Measurements from ENCODE around the gene CAPZA2.
"Not testable (repeated sequence)": the region's sequence is repeated elsewhere in the genome, so short reads cannot be mapped to it uniquely, and the experiment has no call there.

CAPZA2 gene

DNA sequence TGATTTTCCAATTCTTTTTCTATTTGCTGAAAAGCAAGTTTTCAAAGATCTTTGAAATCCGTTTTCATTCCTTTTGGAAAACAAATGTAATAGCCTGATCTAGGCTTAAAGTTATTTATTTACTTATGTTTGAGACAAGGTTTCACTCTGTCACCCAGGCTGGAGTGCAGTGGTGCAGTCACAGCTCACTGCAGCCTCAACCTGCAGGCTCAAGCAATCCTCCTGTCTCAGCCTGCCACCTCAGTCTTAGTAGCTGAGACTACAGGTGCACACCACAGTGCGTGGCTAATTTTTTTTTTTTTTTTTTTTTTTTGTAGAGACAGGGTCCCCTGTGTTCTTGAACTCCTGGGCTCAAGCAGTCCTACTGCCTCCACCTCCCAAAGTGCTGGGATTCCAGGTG lies 95.5 kb downstream of the CAPZA2 start:
- TF ChIP-seq, protein P1, sequence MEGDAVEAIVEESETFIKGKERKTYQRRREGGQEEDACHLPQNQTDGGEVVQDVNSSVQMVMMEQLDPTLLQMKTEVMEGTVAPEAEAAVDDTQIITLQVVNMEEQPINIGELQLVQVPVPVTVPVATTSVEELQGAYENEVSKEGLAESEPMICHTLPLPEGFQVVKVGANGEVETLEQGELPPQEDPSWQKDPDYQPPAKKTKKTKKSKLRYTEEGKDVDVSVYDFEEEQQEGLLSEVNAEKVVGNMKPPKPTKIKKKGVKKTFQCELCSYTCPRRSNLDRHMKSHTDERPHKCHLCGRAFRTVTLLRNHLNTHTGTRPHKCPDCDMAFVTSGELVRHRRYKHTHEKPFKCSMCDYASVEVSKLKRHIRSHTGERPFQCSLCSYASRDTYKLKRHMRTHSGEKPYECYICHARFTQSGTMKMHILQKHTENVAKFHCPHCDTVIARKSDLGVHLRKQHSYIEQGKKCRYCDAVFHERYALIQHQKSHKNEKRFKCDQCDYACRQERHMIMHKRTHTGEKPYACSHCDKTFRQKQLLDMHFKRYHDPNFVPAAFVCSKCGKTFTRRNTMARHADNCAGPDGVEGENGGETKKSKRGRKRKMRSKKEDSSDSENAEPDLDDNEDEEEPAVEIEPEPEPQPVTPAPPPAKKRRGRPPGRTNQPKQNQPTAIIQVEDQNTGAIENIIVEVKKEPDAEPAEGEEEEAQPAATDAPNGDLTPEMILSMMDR (IDR thresholded peaks at IDR 0.05; ENCODE audit: low read length) = no peak
- TF ChIP-seq EZH2 (IDR thresholded peaks at IDR 0.05; ENCODE audit: borderline replicate concordance, low read length) = no peak
- Histone ChIP-seq H3K9ac (ENCODE audit: low read length) (no peak overlapping the region), H3K4me1 (ENCODE audit: insufficient read depth, low read length, severe bottlenecking) (peaks cover 12% of the 10 kb centered on the region), H3K9me2 (ENCODE audit: low read depth, low read length) (no peaks in the 10 kb centered on the region), H3K27me3 (ENCODE audit: insufficient read depth, low read length) (no peaks in the 10 kb centered on the region), H3K36me3 (ENCODE audit: insufficient read depth, low read length) (no peaks in the 10 kb centered on the region), H2AFZ (ENCODE audit: low read length) (no peak overlapping the region), H3K4me2 (ENCODE audit: low read length) (no peak overlapping the region), H3K27ac (ENCODE audit: low read depth, low read length, poor library complexity, severe bottlenecking) (no peak overlapping the region), H3K79me2 (ENCODE audit: insufficient read depth, low read length) (no peaks in the 10 kb centered on the region), H3K4me3 (ENCODE audit: low read depth, low read length, poor library complexity, severe bottlenecking) (no peak overlapping the region), H3F3A (ENCODE audit: insufficient read depth, low read length) (no peaks in the 10 kb centered on the region), H4K20me1 (ENCODE audit: insufficient read depth, low read length) (no peaks in the 10 kb centered on the region), H3K9me3 (ENCODE audit: low read length) (no peaks in the 10 kb centered on the region)

DNA sequence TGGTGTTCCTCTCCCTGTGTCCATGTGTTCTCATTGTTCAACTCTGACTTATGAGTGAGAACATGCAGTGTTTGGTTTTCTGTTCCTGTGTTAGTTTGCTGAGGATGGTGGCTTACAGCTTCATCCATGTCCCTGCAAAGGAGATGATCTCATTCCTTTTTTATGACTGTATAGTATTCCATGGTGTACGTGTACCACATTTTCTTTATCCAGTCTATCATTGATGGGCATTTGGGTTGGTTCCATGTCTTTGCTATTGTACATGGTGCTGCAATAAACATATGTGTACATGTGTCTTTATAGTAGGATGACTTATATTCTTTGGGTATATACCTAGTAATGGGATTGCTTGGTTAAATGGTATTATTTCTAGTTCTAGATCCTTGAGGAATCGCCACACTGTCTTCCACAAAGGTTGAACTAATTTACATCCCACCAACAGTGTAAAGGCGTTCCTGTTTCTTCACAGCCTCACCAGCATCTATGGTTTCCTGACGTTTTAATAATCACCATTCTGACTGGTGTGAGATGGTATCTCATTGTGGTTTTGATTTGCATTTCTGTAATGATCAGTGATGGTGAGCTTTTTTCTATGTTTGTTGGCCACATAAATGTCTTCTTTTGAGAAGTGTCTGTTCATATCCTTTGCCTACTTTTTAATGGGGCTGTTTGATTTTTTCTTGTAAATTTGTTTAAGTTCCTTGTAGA lies 99.7 kb downstream of the CAPZA2 start:
- not testable (repeated sequence) for H2AFZ ChIP-seq (ENCODE audit: low read length); H3K4me3 ChIP-seq (ENCODE audit: low read depth, low read length, poor library complexity, severe bottlenecking); H3K9ac ChIP-seq (ENCODE audit: low read length); H4K20me1 ChIP-seq (ENCODE audit: insufficient read depth, low read length); H3K27me3 ChIP-seq (ENCODE audit: insufficient read depth, low read length); H3K36me3 ChIP-seq (ENCODE audit: insufficient read depth, low read length); H3K9me2 ChIP-seq (ENCODE audit: low read depth, low read length); H3F3A ChIP-seq (ENCODE audit: insufficient read depth, low read length); H3K27ac ChIP-seq (ENCODE audit: low read depth, low read length, poor library complexity, severe bottlenecking); H3K9me3 ChIP-seq (ENCODE audit: low read length); H3K4me1 ChIP-seq (ENCODE audit: insufficient read depth, low read length, severe bottlenecking); H3K4me2 ChIP-seq (ENCODE audit: low read length); H3K79me2 ChIP-seq (ENCODE audit: insufficient read depth, low read length)

DNA sequence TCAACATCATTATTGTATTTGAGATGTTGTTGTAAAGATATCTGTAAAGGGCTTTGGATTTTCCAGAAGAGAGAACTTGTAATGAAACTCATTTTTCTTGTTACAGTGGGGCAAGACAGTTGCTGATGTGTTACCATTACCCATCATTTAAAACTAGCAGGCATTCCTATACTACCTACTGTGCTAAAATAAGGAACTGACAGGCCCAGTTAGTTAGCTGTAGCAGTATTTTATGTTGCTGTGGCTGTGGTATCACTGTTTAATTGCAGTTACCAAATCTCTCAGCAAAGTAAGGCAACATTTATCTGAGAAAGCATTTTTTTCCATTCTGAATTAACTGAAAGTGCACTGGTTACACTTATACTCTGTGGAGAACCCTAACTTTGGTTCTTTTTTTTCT lies 100.8 kb downstream of the CAPZA2 start:
- Histone ChIP-seq H3K9ac (ENCODE audit: low read length) (no peak overlapping the region), H4K20me1 (ENCODE audit: insufficient read depth, low read length) (no peaks in the 10 kb centered on the region), H3K27me3 (ENCODE audit: insufficient read depth, low read length) (no peaks in the 10 kb centered on the region), H3F3A (ENCODE audit: insufficient read depth, low read length) (no peaks in the 10 kb centered on the region), H3K9me2 (ENCODE audit: low read depth, low read length) (no peaks in the 10 kb centered on the region), H3K4me2 (ENCODE audit: low read length) (no peak overlapping the region), H3K9me3 (ENCODE audit: low read length) (no peaks in the 10 kb centered on the region), H2AFZ (ENCODE audit: low read length) (no peak overlapping the region), H3K36me3 (ENCODE audit: insufficient read depth, low read length) (no peaks in the 10 kb centered on the region), H3K27ac (ENCODE audit: low read depth, low read length, poor library complexity, severe bottlenecking) (no peak overlapping the region), H3K4me3 (ENCODE audit: low read depth, low read length, poor library complexity, severe bottlenecking) (no peak overlapping the region), H3K79me2 (ENCODE audit: insufficient read depth, low read length) (no peaks in the 10 kb centered on the region), H3K4me1 (ENCODE audit: insufficient read depth, low read length, severe bottlenecking) (no peaks in the 10 kb centered on the region)
- TF ChIP-seq, protein P1 (IDR thresholded peaks at IDR 0.05; ENCODE audit: low read length) = no peak
- no peak for TF ChIP-seq EZH2 (IDR thresholded peaks at IDR 0.05; ENCODE audit: borderline replicate concordance, low read length)

DNA sequence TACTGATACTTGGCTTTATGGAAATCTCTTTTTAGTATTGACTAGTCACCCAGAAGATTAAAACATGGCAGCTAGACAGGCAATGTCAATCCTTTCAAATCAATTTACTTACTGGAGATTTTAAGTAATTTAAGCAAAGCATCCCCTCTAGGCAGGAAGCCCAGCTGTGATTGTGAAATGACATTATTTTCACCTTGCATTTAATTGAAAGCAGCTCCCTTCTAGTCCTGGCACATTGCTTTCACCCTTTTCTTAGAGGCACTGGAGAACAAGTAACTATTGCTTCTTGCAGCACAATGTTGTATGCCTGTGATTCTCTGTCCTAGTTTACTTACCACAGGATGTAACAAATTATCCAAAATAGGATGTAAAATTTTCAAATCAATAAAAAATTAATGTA lies 104.2 kb downstream of the CAPZA2 start:
- Histone ChIP-seq H3K4me3 (ENCODE audit: low read depth, low read length, poor library complexity, severe bottlenecking) (no peak overlapping the region), H3K9ac (ENCODE audit: low read length) (no peak overlapping the region), H3K9me3 (ENCODE audit: low read length) (no peaks in the 10 kb centered on the region), H3K27ac (ENCODE audit: low read depth, low read length, poor library complexity, severe bottlenecking) (no peak overlapping the region), H3K36me3 (ENCODE audit: insufficient read depth, low read length) (no peaks in the 10 kb centered on the region), H3K79me2 (ENCODE audit: insufficient read depth, low read length) (no peaks in the 10 kb centered on the region), H3K4me1 (ENCODE audit: insufficient read depth, low read length, severe bottlenecking) (no peaks in the 10 kb centered on the region), H4K20me1 (ENCODE audit: insufficient read depth, low read length) (no peaks in the 10 kb centered on the region), H3K9me2 (ENCODE audit: low read depth, low read length) (no peaks in the 10 kb centered on the region), H2AFZ (ENCODE audit: low read length) (no peak overlapping the region), H3F3A (ENCODE audit: insufficient read depth, low read length) (no peaks in the 10 kb centered on the region), H3K27me3 (ENCODE audit: insufficient read depth, low read length) (no peaks in the 10 kb centered on the region), H3K4me2 (ENCODE audit: low read length) (no peak overlapping the region)
- TF ChIP-seq, protein P1 (IDR thresholded peaks at IDR 0.05; ENCODE audit: low read length) = no peak
- no peak for TF ChIP-seq EZH2 (IDR thresholded peaks at IDR 0.05; ENCODE audit: borderline replicate concordance, low read length)
